ENCODE results near the gene LIPA.

Gene LIPA

GRCh38 chr10:89241486-89242344, 9.9 kb downstream of the LIPA start:
- H3K4me3 ChIP-seq (ENCODE audit: low read depth, low read length): no peak overlapping the region

GRCh38 chr10:89241026-89241425, 10.5 kb downstream of the LIPA start:
- H3K4me3 ChIP-seq (ENCODE audit: low read depth, low read length): no peak overlapping the region

GRCh38 chr10:89240519-89240918, 11.1 kb downstream of the LIPA start:
- H3K4me3 ChIP-seq (ENCODE audit: low read depth, low read length): no peak overlapping the region

DNA sequence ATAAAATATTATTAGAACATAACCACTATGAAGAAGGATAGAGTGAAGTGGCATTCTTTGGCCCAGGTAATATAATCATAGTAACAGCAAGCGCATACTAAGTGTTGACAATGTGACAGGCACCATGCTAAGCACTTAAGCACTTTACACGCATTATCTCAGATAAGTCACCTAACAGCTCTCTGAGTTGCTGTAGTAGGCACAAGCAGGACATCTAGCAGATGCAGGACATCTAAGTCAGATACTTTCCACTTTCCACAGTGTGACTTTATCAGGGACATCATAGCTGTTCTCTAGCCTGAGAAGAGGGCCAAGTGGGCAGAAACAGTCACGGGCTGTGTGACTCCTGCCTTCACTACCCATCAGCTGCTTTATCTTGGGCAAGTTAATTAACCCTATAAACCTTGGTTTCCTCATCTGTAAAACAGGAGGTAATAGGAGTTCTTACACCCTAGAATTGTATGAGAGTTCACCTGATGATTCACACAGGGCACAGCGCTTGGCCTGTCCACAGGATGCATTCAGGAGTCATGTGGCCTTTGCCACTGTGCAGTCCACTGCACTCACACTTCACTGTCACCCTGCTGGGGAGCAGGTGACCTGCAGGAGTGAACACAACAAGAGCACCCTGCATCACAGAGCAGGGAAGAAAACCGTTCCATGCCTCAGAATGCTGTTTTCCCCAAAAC, 12.5 kb downstream of the LIPA start:
- no peak overlapping the region for H3K4me3 ChIP-seq (ENCODE audit: low read depth, low read length)

- no peak overlapping the region for H3K4me3 ChIP-seq (ENCODE audit: low read depth, low read length)
Observed at GRCh38 chr10:89237849-89238248, 13.7 kb downstream of the LIPA start.

- H3K4me3 ChIP-seq (ENCODE audit: low read depth, low read length): no peak overlapping the region
Observed at GRCh38 chr10:89236226-89236797, 15.3 kb downstream of the LIPA start.

DNA sequence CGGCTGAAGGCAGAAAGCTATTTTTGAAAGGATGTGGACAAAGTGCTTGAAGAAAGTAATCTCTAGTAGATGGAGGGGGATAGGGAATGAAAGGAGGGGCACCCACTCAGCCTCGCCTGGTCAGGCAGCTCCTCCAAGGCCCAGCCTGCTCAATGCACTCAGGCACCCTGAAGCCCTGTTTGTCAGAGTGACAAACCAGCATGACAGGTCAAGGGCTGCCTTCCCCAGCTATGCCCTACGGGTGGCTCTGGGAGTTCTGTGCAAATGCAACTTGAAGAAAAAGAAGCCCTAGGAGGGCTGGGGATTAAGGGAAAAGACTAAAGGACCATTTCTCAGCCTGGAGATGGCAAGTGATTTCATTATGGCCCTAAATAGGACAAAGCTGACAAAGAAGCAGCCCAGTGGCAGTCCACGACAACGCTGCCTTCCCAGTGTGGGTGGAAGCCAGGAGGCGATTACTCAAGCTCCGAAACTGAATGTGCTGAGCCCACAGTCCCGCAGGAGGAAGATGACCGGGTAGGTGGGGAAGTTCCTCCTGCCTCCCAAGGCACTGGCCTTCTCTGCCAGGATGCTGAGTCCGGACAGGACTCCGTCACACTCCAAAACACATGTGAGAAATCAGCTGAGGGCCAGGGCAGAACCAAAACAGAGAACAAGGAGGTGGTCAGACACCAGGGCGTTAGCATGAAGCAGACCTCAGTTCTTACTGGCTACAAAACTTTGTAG, 16.3 kb downstream of the LIPA start:
- H3K4me3 ChIP-seq (ENCODE audit: low read depth, low read length): no peak overlapping the region

GRCh38 chr10:89233033-89233432, 18.5 kb downstream of the LIPA start:
- no peak overlapping the region for H3K4me3 ChIP-seq (ENCODE audit: low read depth, low read length)

GRCh38 chr10:89228962-89229361, 22.6 kb downstream of the LIPA start:
- H3K4me3 ChIP-seq (ENCODE audit: low read depth, low read length): no peak overlapping the region

DNA sequence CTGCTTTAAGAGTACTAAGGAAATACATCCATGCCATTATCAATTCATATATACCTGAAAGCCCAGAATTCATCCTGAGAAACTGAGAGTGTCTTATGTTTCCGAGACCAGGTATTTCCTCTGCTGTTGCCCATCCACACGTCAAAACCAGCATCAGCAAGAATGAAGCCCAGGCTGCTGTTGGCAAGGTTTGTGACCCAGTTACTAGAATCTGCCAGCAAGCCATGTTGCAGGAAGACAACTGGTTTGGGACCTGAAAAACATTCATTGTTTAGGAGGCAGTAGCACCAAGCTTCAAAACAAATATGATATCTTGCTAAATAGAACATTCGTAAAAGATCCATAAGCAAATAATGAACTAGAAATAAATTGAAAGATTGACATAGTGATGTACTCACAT, 23.4 kb downstream of the LIPA start:
- no peak overlapping the region for H3K4me3 ChIP-seq (ENCODE audit: low read depth, low read length)

- H3K4me3 ChIP-seq (ENCODE audit: low read depth, low read length): no peak overlapping the region
Observed at GRCh38 chr10:89226891-89227290, 24.7 kb downstream of the LIPA start.

DNA sequence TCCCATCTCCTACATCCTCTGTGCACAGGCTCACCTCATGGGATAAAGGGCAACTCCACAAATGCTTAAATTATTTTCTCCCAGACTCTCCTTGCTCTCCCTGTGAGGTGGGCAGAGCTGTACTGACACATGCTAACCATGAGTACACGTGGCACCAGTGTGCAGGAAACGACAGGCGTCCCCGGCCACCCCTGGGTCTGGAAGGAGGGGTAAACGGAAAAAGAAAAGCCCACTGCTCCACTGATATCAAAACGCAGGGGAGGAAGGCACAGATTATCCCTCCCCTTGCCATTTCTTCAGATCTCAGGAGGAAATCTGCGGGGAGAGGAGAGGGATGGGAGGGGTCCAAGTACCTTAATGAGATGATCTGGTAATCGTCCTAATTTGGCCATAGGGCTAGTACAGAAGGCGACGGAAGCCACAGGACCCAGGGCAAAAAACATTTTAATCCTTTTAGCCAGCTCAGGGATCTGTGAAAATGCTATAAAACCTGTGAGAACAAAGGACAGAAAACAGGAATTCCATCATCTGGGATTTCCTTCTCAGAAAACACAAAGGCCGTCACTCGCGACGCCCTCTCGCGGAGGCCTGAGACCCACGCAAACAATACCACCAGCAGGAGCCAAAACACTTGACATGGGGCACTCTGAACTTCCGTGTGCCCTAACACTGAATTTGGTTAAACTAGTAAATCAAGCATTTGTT, 26.7 kb downstream of the LIPA start:
- H3K4me3 ChIP-seq (ENCODE audit: low read depth, low read length): no peak overlapping the region

DNA sequence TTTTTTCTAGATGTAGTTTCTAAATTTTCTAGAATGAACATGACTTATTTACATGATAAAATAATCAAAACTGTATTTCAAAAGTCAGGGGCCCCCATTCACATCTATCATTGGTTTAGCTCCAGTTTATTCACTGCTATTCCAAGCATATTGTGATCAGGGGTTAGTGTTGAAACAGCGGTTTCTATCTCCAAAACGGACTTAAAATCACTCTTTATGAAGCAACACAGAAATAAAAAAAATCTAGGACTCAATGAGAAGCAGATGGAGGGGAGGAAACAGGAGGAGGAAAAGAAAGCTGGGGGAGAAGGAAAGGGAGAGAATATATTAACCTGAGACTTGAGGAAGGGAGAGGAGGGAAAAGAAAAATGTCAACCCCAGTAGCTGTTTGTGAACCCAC, 29.7 kb downstream of the LIPA start:
- no peak overlapping the region for H3K4me3 ChIP-seq (ENCODE audit: low read depth, low read length)

DNA sequence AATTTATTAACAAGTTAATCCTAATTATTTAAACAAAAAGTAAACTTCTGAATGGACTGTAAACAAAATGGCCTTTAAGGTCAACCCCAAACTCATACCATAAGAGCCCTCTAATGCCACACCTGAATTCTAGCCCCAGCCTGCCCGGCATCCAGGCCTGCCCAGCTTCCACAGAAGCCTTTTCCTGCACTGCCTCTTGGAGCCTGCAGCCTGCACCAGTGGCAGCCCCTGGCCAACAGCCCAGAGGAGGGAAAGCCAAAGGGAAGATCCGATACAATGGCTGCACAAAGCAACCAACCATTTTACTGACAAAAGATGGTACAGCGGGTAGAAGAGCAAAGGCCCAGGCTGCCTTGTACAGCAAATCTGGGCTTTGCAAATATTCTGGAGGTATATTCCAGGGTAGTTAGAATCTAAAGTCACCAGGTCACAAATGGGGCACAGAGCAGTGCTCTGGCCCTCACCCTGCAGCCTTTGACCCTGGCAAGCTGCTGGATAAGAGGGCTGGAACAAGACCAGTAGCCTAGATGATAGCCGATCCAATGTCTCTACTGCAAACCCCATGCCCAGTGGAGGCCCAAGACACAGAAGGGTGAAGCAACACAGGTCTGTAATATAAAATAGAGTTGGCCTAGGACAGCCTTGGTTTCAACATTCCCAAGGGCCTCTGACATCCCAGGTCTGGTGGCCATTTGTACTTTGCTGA, 31.9 kb downstream of the LIPA start:
- H3K4me3 ChIP-seq (ENCODE audit: low read depth, low read length): no peak overlapping the region

DNA sequence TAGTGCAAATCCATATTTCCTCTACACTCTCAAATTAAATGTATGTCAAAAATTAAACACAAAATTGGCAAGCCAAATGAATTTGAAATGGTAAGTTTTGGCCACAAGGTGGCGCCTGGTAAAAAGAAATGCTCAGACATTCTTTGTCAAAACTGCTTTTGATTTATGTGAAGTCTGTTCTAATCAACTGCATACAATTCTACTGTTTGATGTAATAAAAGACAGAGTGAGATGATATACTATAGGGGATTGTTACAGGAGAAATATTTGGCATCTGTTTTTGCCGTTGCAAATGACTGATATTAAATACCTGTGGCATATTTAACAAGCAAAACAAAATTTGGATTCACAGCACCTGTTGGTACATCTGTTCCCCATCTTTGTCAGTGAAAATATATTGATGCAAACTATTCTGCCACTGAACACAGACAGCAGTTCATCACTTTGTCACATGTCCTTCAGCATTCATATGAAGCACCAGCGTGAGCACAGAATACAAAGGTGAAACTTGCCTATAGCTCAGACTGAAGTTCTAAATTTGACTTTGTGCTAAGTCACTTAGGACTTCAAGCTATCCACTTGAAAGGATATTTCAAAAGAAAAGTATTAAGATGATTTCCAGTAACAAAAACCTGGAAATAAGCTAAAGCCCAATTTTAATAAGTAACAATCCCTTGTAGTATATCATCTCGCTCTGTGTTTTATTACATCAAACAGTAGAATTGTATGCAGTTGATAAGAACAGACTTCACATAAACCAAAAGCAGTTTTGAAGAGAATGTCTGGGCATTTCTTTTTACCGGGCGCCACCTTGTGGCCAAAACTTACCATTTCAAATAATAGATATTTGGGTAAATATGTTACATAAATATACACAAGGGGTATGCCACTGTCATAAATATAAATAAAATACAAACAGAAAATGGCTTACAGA, 34.3 kb downstream of the LIPA start:
- H3K4me3 ChIP-seq (ENCODE audit: low read depth, low read length): no peak overlapping the region

DNA sequence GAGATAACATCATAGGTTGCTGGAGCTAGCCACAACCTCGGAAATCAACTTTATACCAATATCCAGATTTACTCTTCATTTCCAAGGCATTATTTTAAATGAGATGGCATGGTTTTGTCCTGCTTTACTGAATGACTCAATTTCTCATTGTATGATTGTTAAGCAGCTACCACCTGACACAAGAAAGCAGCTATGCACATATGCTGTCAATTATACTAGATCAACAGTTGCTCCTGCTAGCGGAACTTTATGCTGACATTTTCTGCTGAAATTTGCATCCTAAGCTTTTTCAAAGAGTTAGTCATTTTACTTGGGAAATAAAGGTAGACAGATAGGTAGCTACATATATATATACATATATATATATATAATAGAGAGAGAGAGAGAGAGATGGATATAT, 35.5 kb downstream of the LIPA start:
- no peak overlapping the region for H3K4me3 ChIP-seq (ENCODE audit: low read depth, low read length)

DNA sequence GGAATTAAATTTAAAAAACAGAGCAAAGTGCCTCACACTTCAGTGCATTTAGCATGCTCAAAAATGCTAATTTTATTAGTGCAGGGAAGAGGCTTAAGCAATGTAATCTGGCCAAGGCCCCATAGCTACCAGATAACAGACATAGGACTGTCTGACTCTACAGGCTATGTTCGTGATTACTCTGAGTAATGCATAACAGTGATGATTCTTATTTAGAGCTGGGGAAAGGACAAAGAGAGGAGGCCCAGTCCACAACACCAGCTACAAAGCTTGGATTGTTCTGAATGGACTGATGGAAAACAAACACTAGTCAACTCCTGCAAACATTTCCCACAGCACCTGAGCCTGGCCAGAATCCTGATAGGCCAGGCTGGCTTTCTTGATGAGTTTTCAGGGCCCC, 36.1 kb downstream of the LIPA start:
- H3K4me3 ChIP-seq (ENCODE audit: low read depth, low read length): no peak overlapping the region

GRCh38 chr10:89214566-89215165, 36.9 kb downstream of the LIPA start:
- no peak overlapping the region for H3K4me3 ChIP-seq (ENCODE audit: low read depth, low read length)
